HG03469 (cell line): Measurements from ENCODE around the gene VPS52.

Experiments used
- ATAC-seq: cut with Tn5 transposase; IDR thresholded peaks from one replicate; pipeline ENCODE4 v1.9.1; 2021; ENCODE audit warnings: mild to moderate bottlenecking, moderate library complexity, moderate number of reproducible peaks; ENCODE audit not compliant: unreplicated experiment

VPS52 gene

DNA sequence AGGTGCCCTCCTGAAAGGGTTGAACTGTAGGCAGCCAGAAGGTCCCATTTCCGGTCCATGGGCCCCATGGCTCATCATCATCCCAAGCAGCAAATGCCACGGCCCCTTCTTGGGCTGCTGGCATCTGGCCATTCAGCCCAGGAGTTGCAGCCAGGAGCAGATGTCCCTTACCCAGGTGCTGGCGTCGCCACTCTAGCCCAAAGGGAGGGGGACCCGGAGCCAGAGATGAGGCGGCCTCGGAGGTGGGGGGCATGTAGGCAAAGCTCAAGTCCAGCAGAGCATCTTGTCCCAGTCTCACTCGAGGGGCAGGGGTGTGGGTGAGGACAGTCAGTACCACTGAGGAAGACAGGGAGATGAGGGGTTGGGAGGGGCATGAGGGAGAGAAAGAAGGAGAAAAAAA lies 33.4 kb upstream of the VPS52 start:
- ATAC-seq: no peak

DNA sequence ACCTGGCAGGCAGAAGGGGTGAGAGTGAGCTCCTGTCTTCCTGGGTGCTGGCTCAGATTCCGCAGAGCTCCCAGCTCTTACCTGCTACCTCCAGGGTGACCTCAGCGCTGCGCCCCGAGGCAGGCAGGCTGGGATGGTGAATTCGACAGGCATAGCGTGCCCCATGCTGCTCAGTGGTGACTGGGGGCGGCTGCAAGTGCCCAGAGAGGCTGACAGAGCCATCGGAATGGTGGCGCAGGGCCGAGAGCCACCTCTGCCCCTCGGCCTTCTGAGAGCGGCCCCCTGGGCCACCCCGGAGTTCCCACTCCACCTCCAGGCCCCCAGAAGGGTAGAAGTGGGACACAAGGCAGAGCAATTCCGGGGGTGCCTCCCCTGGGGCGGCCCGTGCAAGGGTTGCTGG lies 32.5 kb upstream of the VPS52 start:
- no peak for ATAC-seq

DNA sequence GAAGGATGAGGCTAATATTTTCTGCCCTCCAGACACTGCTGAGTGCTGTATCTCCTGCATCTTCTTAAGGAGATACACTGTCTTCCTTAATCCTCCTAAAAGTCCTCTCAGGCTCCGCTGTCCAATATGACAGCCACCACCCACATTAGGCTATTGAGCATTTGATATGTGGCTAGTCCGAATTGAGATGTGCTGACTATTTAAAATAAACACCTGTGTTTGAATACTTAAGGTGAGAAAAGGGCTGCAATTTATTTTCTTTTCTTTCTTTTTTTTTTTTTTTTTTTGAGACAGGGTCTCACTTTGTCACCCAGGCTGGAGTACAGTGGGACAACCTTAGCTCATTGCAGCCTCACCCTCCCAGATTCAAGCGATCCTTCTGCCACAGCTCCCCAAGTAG lies 30.2 kb upstream of the VPS52 start:
- ATAC-seq: no peak

DNA sequence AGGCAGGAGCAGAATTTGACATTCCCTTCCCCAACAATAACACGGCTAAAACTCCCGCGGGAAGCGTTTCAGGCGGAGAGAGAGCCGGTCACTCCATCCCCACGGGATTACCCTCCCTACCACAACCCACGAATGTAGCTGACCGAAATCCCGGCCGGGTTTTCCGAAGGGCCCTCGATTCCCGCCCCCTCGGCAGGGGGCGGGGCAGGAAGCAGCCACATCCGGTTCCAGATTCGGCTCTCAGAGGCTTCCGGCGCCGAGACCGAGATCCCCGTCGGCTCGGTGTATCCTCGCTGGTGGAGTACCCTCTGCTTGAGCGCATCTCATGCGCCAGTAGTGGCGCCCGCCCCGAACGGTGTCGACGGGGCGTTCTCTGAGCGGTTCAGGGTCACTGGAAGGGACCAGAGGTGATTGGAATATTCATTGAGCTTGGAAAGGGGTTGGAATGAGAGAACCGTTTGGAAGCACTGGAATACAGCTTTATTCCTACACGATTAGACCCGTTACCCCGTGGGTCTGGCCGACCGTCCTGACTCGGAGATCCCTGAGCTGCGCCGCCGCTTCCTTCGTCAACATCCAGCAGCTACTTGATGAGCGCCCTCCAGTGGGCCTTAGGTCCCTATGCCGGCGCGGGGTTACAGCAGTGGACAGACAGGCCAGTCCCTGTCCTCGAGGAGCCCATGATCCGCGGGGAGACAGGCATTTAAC lies 27.7 kb upstream of the VPS52 start:
- ATAC-seq: peak; percentile 40

DNA sequence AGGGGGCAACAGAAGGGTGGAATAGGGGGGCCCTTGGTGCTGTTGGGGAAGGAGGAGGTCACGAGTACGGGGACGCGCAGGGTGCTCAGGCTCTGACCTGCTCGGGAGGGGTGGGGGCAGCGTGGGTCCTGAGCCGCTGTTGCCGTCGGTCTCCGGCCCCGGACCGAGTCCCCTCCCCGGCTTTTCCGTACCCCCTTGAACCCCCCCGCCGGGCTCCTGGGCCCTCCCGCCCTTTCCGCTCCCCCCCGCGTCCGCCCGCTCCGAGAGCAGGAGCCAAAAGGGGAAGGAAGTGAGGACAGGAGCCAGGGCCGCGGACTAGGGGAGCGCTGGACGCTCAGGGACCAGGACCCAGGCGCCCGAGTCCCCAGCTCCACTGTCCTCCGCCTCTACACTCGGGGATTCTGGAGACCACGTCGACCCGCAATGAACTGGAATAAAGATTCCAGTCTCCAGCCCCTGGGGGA lies 27.1 kb upstream of the VPS52 start, which contains the start of gene RGL2:
Gene RGL2, minus strand, starts transcription at position 170 of the 464 bp plus-strand sequence. CDS start 332 bp downstream, outside the sequence.
- no peak for ATAC-seq

DNA sequence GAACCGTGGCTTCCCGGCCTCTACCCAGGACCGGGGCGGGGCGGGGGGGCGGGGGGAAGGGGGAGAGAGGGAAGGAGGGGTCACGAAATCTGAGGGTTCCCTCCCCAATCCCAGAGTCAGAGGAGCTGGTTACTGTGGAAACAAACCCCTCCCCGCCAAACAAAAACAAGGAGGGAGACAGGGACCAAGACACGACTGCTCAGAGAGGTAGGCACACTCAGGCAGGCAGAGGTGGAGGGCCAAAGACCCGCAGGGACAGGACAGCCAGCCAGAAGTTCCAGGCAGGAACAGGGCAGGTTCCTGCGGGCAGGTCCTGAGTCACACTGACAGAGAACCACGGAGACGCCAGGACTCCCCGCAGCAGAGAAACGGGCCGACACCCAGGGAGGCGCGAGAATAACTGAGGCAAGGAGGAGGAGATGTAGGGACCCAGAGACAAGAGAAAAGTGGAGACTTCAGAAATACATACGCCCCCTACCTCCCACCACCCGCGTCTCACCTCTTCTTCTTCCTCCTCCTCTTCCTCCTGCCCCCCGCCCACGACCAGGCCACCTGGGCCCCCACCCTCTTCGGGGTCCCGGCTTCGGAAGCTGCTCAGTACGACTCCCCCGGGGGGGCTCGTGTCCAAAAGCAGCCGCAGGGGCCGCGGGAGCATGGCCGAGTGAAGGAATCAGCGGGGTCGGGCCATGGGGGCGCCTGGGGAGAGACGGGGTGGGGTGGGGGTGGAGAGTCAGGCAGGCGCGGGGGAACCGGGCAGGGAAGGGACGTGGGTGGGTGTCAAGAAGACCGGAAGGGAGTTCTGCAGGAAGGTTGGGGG lies 26.5 kb upstream of the VPS52 start:
- ATAC-seq: no peak

DNA sequence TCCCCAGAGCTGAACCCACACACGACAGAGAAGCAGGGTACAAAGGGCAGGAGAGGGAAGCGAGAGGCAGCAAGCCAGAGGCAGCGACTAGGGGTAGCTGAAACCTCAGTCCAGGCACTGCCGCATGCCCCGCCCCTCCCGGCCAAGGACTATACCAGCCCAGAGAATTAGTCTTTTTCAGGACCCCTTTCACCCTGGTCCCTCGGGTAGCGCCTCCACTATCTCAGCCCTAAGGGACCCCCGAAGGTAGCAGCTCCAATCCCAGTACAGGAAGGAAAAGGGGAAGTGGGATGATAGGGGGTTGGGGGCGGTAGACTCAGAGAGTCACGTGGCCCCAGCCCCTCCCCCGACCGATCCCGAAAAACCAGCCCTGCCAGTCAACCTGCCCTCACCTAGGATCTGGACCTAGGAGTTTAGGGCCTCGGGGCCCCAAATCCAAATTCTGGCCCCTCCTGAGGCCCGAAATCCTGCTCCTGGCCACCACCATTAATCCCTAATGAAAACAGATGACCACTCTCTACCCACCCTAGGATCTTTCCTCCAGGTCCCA lies 25.8 kb upstream of the VPS52 start:
- ATAC-seq: no peak

DNA sequence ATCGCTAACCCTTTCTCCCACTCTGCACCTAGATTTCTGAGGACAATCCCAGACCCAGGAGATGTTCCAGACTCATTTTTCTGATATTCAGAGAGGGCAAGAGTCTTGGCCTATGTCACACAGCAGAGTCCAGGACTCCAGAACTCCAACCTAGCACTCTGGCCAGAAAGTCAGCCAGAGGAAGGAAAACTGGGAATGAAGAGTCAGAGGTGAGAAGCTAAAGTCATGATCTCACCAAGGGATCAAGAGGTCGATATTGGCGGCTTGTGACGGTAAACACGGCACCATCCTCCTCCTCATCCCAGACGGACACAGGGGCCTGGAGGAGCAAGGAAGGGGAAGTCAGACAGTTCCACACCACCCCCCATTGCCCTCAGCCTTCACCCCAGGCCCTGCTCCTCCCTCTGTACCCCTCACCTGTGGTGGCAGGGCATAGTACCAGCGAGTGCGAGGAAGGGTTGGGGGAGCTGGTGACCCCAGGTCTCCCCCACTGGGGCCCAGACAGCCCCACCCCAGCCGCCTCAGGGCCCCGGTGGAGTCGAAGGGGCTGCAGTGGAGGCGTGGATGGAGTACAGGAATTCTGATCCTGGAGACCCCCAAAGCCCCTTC lies 25.2 kb upstream of the VPS52 start:
- ATAC-seq: no peak

DNA sequence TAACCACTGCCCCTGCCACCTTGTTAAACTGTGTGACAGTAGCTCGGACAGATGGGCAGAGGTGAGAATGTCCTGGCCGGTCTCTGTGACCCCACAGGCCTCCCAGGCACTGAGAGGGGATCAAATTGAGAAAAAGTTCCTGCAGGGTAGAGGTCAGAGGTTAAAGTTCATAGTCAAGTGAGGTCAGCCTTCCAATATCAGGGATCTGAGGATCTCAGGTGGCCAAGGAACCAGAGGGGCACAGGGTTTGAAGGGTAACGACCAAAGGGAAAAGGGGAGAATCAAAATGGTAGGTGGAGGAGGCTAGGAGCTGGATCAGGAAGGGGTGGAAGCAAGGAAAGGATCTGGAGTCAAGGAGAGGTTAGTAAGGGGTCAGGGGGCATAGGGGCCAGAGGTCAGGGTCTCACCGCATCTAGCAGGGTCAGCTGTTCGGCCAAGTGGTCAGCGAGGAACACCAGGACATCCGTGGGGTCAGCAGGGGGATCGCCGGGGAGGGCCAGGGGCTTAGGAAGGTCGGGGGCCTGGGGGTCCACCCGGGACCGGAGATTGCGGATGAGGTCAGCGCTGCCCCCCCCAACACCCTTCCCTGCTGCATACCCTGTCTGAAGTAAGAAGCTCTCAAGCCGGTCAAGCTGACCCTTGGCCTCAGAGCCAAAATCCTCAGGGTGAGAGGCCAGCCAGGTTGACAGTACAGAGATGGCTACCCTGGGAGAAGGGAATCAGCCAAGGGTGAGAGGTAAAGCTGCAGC lies 24.1 kb upstream of the VPS52 start:
- ATAC-seq: no peak

DNA sequence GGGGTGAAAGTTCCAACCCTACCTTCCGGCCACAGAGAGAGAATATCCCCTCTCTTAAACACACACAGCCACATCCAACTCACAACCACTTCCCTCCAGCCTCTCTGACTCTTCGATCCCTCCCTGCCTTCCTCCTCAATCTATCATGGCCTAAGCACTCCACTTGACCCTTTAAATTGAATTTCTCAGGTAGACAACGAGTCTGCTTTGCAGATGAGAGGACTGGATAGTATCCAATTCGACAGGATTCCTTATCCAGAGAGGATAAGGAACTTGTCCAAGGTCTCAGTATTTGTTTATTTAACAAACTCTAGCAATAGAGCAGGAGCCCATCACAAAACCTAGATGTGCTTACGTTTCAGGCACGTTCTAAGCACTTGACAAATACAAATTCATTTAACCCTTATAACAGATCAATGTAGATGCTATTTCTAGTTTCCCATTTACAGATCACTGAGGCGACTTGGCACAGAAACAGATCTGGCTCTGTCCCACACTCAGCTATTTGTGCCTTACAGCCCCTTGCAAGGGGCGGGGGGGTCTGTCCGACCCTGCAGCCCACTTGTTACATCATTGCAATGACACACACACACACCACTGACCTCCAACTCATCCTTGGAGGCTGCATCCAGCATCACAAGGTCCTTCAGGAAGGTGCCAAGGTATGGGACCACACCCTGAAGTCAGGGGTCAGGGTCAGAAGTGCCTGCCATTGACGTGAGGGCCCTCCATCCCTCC lies 22.6 kb upstream of the VPS52 start:
- no peak for ATAC-seq

DNA sequence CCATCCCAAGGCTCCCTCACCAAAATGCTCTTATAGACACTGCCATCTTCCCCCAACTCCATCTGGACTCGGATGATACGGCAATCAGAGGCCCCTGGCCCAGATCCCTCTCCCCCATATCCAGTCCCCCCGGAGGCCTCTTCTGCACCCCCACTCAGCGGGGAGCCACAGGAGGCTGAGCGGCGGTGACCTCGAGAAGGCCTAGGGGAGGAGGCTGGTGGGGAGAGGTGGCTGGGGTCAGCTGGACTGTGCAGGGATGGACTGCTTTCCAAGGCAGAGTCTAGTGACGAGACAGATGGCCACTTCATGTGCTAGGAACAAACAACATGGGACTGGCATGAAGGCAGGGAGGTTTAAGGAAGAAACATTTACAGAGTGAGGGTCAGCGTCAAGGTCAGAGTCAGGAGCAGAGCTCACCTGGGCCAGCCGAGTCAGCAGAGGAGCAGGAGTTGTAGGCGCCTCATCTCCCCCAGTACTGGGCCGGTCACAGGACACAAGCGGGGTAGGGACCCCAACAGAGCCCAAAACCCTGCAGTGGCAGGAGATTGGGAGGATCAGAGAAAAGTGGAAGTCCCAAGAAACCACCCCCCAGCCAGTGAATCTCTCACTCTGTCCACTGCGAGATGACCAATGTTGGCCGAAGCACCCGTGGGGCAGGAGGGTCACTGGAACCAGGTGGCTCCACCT lies 21.5 kb upstream of the VPS52 start:
- no peak for ATAC-seq

DNA sequence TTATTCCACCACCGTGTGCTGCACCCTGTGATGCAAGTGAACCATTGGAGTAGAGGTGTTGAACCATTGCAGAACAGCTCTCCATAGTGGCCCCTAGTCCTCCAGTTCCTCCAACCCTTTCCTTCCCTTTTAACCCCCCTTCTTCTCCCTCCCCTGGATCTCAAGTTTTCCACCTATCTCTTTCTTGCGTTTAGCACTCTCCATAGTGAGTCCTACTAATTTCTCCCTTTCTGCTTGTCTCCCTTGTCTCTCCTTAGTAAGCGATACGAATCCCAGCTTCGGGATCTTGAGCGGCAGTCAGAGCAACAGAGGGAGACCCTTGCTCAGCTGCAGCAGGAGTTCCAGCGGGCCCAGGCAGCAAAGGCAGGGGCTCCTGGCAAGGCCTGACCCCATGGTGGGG lies 18.8 kb upstream of the VPS52 start:
- ATAC-seq: no peak

DNA sequence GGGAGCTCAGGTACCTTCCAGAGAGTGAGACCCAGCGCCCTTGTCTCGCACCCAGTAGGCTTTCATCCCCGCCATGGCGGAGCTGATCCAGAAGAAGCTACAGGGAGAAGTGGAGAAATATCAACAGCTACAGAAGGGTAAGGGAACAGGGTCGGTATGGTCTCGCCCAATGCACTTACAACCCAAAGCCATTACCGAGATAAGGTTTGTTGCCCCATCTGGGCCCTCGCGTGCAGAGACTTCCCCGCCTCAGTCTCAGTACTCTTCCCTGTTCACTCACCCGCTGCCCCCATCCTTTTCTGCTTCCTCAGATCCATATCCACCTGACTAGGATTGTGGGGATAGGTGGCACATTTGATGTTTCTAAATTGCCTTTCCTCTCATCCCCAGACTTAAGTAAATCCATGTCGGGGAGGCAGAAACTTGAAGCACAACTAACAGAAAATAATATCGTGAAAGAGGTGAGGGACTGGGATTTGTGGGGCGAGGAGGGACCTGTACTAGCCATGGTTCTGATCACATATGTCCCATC lies 18.2 kb upstream of the VPS52 start:
- ATAC-seq: no peak

DNA sequence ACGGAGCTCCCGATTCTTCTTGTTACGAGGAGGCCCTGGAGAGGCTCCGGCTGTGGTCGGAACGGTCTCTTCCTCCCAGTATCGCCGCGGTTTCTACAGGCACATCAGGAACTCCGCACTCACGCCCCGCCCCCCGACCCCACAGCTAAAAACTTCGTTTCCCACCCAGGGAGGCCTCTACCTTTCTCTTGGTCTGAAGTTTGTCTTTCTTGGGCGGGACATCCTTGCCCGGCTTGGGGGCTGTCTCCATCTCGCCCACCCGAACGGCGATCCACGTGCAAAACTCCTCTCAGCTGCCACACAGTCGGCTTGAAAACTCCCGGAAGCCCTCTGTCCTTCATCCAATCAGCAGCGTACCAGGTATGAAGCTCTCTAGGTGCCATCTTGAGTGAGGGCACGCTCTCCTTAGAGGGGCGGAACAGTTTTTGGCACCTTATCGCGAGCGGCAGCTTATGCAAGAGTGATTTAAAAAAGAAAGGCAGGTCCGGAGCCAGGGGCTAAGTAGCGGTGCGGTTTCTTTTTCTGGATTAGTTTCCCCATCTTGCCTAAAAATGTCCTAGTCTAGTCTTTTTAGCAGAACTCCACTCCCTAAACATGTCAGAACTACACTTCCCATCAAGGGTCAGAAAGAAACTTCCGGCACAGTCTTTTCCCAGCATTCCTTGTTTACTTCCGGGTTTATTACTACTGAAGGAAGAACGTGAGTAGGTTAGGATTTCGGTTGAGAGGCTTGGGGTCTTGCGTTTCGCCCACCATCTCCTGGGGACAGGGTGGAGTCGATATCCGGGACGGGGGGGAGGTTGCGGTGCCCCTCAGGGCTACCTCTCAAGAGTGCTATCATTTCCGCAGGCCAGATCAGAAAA lies 17.5 kb upstream of the VPS52 start, which contains the start of the genes PFDN6 and WDR46:
Gene PFDN6, plus strand, starts transcription at position 681 of the 863 bp plus-strand sequence. CDS start 256 bp downstream, outside the sequence.
Gene WDR46, minus strand, starts transcription at position 319 of the 863 bp plus-strand sequence. Its CDS starts 69 bp downstream, at position 250.
- ATAC-seq: peak; percentile 49

DNA sequence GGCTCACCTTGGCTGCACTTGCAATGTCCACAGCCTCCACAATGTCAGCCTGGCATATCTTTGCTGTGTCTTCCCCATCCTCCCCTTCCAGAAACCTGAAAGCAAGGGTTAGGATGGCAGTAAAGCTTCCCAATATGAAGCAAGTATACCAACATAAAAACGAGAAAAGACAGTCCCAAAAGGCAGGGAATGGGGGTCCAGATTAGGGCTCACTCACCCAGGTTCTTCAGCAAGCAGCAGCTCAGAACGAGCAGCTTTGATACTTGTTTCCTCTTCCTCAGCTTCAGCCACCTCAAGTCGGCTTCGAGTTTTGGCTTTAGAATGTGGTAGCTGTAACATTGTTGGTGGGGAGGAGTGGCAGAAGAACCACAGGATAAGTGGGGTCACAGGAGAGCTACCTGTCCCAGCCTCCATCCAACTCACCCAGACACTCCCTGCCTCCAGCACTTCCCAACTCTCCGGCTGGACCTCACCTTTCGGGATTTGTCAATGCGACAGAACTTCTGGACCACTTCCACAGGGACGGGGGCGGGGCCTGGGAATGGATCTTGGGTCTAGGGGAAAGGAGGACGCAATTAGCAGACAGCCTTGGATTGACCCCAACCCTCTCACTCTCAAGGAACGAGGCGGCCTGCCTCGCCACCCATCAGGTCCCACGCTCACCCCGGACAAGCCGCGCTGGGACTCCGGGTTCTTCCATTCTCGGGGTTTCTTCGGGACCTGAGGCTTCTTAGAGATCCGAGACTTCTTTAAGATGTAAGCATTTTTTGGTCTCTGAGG lies 16.7 kb upstream of the VPS52 start:
- ATAC-seq: no peak

DNA sequence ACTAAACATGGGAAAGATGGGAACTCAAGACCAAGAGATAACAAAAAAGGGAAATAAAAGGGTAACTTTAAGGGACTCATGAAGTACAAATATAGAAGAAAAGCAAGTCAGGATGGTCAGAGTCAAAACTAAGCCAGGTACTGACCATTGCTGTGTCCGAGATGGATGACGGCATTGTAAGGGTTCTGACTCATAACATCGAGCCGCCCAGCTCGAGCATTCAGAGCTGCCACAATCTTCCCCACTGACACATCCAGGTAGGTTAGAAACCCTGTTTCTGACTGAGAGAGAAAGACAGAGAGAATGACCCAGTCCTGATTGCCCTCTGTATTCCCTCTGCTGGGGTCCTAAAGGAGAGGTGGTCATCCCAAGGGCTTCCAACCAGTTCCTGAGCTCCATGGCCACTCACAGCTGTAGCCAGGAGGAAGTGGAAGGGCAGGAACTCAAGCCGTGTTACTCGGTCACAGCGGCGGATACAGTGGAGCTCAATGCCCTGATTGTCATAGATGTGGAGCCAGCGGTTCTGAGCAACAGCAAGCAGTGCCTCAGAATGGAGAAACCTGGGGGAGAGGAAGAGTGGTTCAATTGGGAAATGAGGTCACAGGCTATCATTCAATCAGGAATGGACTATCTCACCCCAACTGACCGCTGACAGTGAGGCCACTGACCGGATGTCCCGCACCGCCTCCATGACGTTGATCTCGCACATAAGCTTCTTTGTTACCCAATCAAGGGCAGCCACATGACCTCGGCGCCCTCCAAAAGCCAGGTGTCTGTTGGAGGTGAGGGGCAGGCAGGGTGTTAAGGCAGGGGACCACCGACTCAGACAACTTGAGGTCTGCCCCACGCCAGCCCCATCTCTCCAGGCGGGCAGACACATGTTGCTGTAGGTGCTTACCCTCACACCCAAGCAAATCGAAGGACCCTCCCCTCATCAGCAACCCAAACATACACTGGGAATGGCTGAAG lies 15.6 kb upstream of the VPS52 start:
- ATAC-seq: no peak
